Astrocyte (in vitro differentiated cells and primary cell): Measurements from ENCODE around the gene NUP58.

ENCODE experiments used
- CTCF ChIP-seq: IDR thresholded peaks from 2 replicates; pipeline ENCODE4 v1.5.1; 2011; ENCODE audit warnings: low read depth, mild to moderate bottlenecking, inconsistent platforms, low read length, moderate library complexity; ENCODE audit not compliant: insufficient read depth
- EZH2 ChIP-seq: IDR thresholded peaks from 2 replicates; pipeline ENCODE4 v1.6.1; 2012; ENCODE audit warnings: mild to moderate bottlenecking, low read length, inconsistent platforms; ENCODE audit not compliant: insufficient read depth

DNA sequence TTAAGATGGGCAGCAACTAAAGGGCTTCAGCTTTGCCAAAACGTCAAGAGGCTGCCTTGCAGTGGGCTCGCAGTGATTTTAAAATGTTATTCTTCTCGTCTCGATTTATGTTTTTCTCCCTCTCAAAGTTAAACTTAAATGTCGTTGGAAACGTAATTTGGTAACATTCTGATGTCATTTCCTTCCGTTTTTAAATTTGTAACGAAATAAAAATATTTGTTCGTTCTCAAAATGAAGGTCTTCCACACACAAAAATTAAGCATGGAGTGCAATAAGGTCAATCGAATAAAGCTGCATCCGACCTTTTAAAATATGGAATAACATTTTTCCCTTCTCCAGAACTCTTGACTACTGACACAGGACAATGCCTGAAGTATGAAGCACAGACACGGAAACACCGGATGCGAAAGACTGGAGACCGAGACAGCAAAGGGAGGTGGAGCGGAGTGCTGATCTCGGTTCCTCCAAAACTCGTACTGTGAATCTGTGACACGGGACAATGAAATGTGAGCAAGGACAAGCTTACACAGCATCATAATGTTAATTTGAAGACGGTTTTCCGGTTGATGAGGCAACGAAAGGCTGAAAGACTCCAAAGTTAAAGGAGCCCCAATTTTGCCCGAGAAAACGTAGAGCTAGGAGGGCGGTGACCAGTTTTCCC, 15.0 kb upstream of the NUP58 start:
- no peak for TF ChIP-seq CTCF
- no peak for TF ChIP-seq EZH2
